Loucy (cell line): ENCODE data around the gene CSHL1.

ENCODE experiments used
- EZH2phosphoT487 ChIP-seq: fragments of 200-600 bp; IDR thresholded peaks from 2 replicates; pipeline ENCODE4 v1.6.1; 2018; ENCODE audit warnings: antibody characterized with exemption, mild to moderate bottlenecking, moderate library complexity, borderline replicate concordance
- TF ChIP-seq, protein P1 (sequence below): fragments of 200-600 bp; sonication (generic); conservative IDR thresholded peaks from 2 replicates; pipeline ENCODE4 v1.5.1; 2014; ENCODE audit warnings: mild to moderate bottlenecking, antibody characterized with exemption, low read length

DNA sequence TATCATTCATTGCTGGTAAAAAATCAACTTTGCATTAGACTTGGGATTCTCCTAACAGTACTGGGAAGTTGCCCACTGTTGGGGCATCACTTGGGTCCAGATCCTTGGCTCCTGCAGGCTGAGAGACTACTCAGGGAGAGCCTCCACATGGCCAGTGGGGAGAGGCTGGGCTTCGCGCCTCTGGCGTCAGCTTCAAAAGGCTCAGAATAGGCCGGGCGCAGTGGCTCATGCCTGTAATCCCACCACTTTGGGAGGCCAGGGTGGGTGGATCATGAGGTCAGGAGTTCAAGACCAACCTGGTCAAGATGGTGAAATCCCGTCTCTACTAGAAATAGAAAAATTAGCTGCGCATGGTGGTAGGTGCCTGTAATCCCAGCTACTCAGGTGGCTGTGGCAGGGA, 3.4 kb upstream of the CSHL1 start:
- TF ChIP-seq, protein P1, sequence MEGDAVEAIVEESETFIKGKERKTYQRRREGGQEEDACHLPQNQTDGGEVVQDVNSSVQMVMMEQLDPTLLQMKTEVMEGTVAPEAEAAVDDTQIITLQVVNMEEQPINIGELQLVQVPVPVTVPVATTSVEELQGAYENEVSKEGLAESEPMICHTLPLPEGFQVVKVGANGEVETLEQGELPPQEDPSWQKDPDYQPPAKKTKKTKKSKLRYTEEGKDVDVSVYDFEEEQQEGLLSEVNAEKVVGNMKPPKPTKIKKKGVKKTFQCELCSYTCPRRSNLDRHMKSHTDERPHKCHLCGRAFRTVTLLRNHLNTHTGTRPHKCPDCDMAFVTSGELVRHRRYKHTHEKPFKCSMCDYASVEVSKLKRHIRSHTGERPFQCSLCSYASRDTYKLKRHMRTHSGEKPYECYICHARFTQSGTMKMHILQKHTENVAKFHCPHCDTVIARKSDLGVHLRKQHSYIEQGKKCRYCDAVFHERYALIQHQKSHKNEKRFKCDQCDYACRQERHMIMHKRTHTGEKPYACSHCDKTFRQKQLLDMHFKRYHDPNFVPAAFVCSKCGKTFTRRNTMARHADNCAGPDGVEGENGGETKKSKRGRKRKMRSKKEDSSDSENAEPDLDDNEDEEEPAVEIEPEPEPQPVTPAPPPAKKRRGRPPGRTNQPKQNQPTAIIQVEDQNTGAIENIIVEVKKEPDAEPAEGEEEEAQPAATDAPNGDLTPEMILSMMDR: no peak
- TF ChIP-seq EZH2phosphoT487: no peak
